H9 (cell line): ENCODE data around the gene MED12. TPM values are rescaled to one million over a fixed set of nuclear protein-coding genes. Genes with fewer than 3 reads are reported as not detected.

ENCODE experiments used
- DNase-seq: peaks from one replicate; pipeline ENCODE4 v3.0.0-alpha.2; 2017
- H2AFZ ChIP-seq: one replicate; pipeline ENCODE4 v1.6.1; 2013; ENCODE audit warnings: mild to moderate bottlenecking, low read length, control low read depth, moderate library complexity
- H2AK5ac ChIP-seq: 2 replicates; pipeline ENCODE4 v1.6.1; 2013; ENCODE audit warnings: low read length, control low read depth, mixed read lengths; ENCODE audit not compliant: insufficient read length
- H2BK120ac ChIP-seq: one replicate; pipeline ENCODE4 v1.6.1; 2013; ENCODE audit warnings: low read depth, mild to moderate bottlenecking, low read length, control low read depth, inconsistent platforms; ENCODE audit not compliant: poor library complexity, severe bottlenecking
- H2BK12ac ChIP-seq: 2 replicates; pipeline ENCODE4 v1.6.1; 2013; ENCODE audit warnings: low read length, control low read depth, mixed read lengths, low read depth; ENCODE audit not compliant: insufficient read length
- H2BK15ac ChIP-seq: 2 replicates; pipeline ENCODE4 v1.6.1; 2013; ENCODE audit warnings: low read depth, low read length, control low read depth
- H2BK20ac ChIP-seq: one replicate; pipeline ENCODE4 v1.6.1; 2013; ENCODE audit warnings: low read depth, mild to moderate bottlenecking, low read length, control low read depth, inconsistent platforms; ENCODE audit not compliant: poor library complexity, severe bottlenecking
- H2BK5ac ChIP-seq: 2 replicates; pipeline ENCODE4 v1.6.1; 2013; ENCODE audit warnings: low read length, control low read depth, mixed read lengths; ENCODE audit not compliant: insufficient read length
- H3K14ac ChIP-seq: 2 replicates; pipeline ENCODE4 v1.6.1; 2013; ENCODE audit warnings: low read length, control low read depth; ENCODE audit not compliant: insufficient read depth
- H3K18ac ChIP-seq: 2 replicates; pipeline ENCODE4 v1.6.1; 2013; ENCODE audit warnings: low read depth, mild to moderate bottlenecking, mixed read lengths, low read length, control low read depth; ENCODE audit not compliant: insufficient read length
- H3K23ac ChIP-seq: 2 replicates; pipeline ENCODE4 v1.6.1; 2013; ENCODE audit warnings: low read length, control low read depth, mixed read lengths, low read depth; ENCODE audit not compliant: insufficient read length
- H3K23me2 ChIP-seq: 2 replicates; pipeline ENCODE4 v1.6.1; 2013; ENCODE audit warnings: low read depth, mild to moderate bottlenecking, mixed read lengths, low read length, control low read depth; ENCODE audit not compliant: insufficient read length, poor library complexity, severe bottlenecking
- H3K27ac ChIP-seq: 2 replicates; pipeline ENCODE4 v1.5.1; 2013; ENCODE audit warnings: low read length, control low read depth, mixed read lengths, low read depth; ENCODE audit not compliant: insufficient read length
- H3K27me3 ChIP-seq: 2 replicates; pipeline ENCODE4 v1.6.1; 2013; ENCODE audit warnings: low read length, control low read depth, inconsistent platforms; ENCODE audit not compliant: insufficient read depth
- H3K4ac ChIP-seq: 2 replicates; pipeline ENCODE4 v1.6.1; 2013; ENCODE audit warnings: low read depth, mild to moderate bottlenecking, control low read depth, inconsistent platforms, low read length, moderate library complexity
- H3K4me1 ChIP-seq: 2 replicates; pipeline ENCODE4 v1.6.1; 2013; ENCODE audit warnings: low read length, control low read depth, inconsistent platforms; ENCODE audit not compliant: insufficient read depth
- H3K4me2 ChIP-seq: 2 replicates; pipeline ENCODE4 v1.6.1; 2013; ENCODE audit warnings: low read length, control low read depth, mixed read lengths; ENCODE audit not compliant: insufficient read length, insufficient read depth
- H3K56ac ChIP-seq: 2 replicates; pipeline ENCODE4 v1.6.1; 2013; ENCODE audit warnings: low read depth, mild to moderate bottlenecking, mixed read lengths, low read length, control low read depth; ENCODE audit not compliant: insufficient read length
- H3K79me1 ChIP-seq: 2 replicates; pipeline ENCODE4 v1.6.1; 2013; ENCODE audit warnings: low read depth, mild to moderate bottlenecking, moderate library complexity, low read length, control low read depth, inconsistent platforms; ENCODE audit not compliant: insufficient read depth, poor library complexity, severe bottlenecking
- H3K79me2 ChIP-seq: 2 replicates; pipeline ENCODE4 v1.6.1; 2013; ENCODE audit warnings: low read length, control low read depth, inconsistent platforms; ENCODE audit not compliant: insufficient read depth
- H3K9ac ChIP-seq: 2 replicates; pipeline ENCODE4 v1.6.1; 2013; ENCODE audit warnings: low read length, control low read depth, mixed read lengths; ENCODE audit not compliant: insufficient read length; ENCODE audit errors: extremely low read depth
- H3K9me3 ChIP-seq: one replicate; pipeline ENCODE4 v1.6.1; 2013; ENCODE audit warnings: low read depth, low read length, inconsistent platforms; ENCODE audit not compliant: control insufficient read depth
- H3T11ph ChIP-seq: one replicate; pipeline ENCODE4 v1.6.1; 2013; ENCODE audit warnings: mild to moderate bottlenecking, low read length, control low read depth, inconsistent platforms
- H4K20me1 ChIP-seq: one replicate; pipeline ENCODE4 v1.6.1; 2013; ENCODE audit not compliant: control insufficient read depth, insufficient read length, insufficient read depth
- H4K5ac ChIP-seq: 2 replicates; pipeline ENCODE4 v1.6.1; 2013; ENCODE audit warnings: low read depth, mild to moderate bottlenecking, mixed read lengths, low read length, control low read depth; ENCODE audit not compliant: insufficient read length
- H4K8ac ChIP-seq: replicated peaks from 2 replicates; pipeline ENCODE4 v1.6.1; 2013; ENCODE audit warnings: low read length, control low read depth, mixed read lengths, low read depth; ENCODE audit not compliant: insufficient read length
- H4K91ac ChIP-seq: 2 replicates; pipeline ENCODE4 v1.6.1; 2013; ENCODE audit warnings: low read depth, mild to moderate bottlenecking, moderate library complexity, mixed read lengths, low read length, control low read depth; ENCODE audit not compliant: insufficient read length
- H3K27ac Mint-ChIP-seq, 3 experiments: 2 replicates in 2 of 3; 3 replicates in 1 of 3; pipeline ENCODE4 v1.8.0; 2020 to 2021; ENCODE audit warnings: mixed read lengths in 3 of 3, mild to moderate bottlenecking in 1 of 3, moderate library complexity in 1 of 3
- H3K27me3 Mint-ChIP-seq: 2 replicates; pipeline ENCODE4 v1.8.0; 2021; ENCODE audit warnings: low read depth, mild to moderate bottlenecking, moderate library complexity, mixed read lengths
- H3K36me3 Mint-ChIP-seq, 3 experiments: 2 replicates in 2 of 3; 3 replicates in 1 of 3; pipeline ENCODE4 v1.8.0; 2020 to 2021; ENCODE audit warnings: low read depth in 3 of 3, mixed read lengths in 3 of 3; ENCODE audit not compliant: insufficient read depth in 1 of 3
- H3K4me1 Mint-ChIP-seq, 2 experiments: 2 replicates each; pipeline ENCODE4 v1.8.0; 2020; ENCODE audit warnings: mixed read lengths in 2 of 2
- H3K4me3 Mint-ChIP-seq, 2 experiments: 2 replicates in 1 of 2; 3 replicates in 1 of 2; pipeline ENCODE4 v1.8.0; 2020 to 2021; ENCODE audit warnings: mild to moderate bottlenecking in 2 of 2, mixed read lengths in 2 of 2, moderate library complexity in 1 of 2
- H3K9me3 Mint-ChIP-seq, 2 experiments: 2 replicates in 1 of 2; 3 replicates in 1 of 2; pipeline ENCODE4 v1.8.0; 2020; ENCODE audit warnings: mild to moderate bottlenecking in 2 of 2, mixed read lengths in 2 of 2, moderate library complexity in 1 of 2
- WGBS: extraction: QIAGEN DNeasy Blood & Tissue Kit; methylation state at CpG from one replicate; pipeline ENCODE4 v1.1.7; 2013; ENCODE audit warnings: missing lambda C conversion rate, low lambda C conversion rate, mixed read lengths; ENCODE audit not compliant: insufficient read length; ENCODE audit errors: extremely low coverage; 5-methylcytosine and 5-hydroxymethylcytosine counted together
- total RNA-seq: library from RNA; stranded (reverse); gene quantifications from 2 replicates; pipeline ENCODE4 v1.2.1, GENCODE V29; 2021
- TF ChIP-seq, protein P1 (sequence below): fragments of 200-600 bp; sonication (generic); conservative IDR thresholded peaks from 3 replicates; pipeline ENCODE4 v1.8.0; 2021; ENCODE audit warnings: antibody characterized with exemption, mild to moderate bottlenecking

Gene MED12
- total RNA-seq, 1 experiment from 2014 or later: 33.0 TPM

DNA sequence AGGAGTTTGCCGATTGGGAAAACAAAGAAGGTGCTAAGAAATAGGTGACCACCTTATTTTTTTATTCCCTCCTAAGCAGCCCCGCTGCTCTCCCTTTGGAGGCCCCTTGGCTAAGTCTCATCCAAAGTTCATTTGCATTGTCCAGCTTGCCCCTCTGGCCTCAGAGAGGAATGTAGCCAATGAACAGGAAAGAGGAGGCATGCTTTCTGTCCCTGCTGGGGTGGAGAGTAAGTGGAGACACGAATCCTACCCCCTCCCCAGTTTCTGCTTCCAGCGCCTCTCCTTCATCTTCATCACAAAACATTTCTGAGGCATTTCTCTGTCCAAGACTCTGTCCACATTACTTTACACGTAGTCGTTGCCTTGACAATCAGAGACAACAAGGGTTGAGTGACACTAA is 64.9 kb downstream of the MED12 start:
- Histone ChIP-seq H4K20me1 (no peaks in the 10 kb centered on the region), H3K27ac (no peak overlapping the region), H3K23me2 (peaks cover 9% of the 10 kb centered on the region), H2BK120ac (no peak overlapping the region), H4K91ac (no peak overlapping the region), H3K79me1 (no peaks in the 10 kb centered on the region), H4K5ac (no peak overlapping the region), H3K4me1 (peaks cover 4% of the 10 kb centered on the region), H4K8ac (no peak overlapping the region), H3K9me3 (peaks cover 5% of the 10 kb centered on the region), H2AK5ac (no peak overlapping the region), H3K27me3 (no peaks in the 10 kb centered on the region), H3K9ac (no peak overlapping the region), H3K4ac (no peak overlapping the region), H3K79me2 (no peaks in the 10 kb centered on the region), H3K14ac (no peak overlapping the region), H2BK15ac (no peak overlapping the region), H2BK12ac (no peak overlapping the region), H3T11ph (no peak overlapping the region), H3K56ac (no peak overlapping the region), H2AFZ (no peak overlapping the region), H3K23ac (no peak overlapping the region), H2BK20ac (no peak overlapping the region), H3K18ac (no peak overlapping the region), H3K4me2 (no peak overlapping the region), H2BK5ac (no peak overlapping the region)
- no CpG with 5 or more reads among the region's 6 CpGs for WGBS
- H3K27me3 Mint-ChIP-seq: no peaks in the 10 kb centered on the region; the same call in none of the 2 replicates
- no peak overlapping the region for H3K4me3 Mint-ChIP-seq
- DNase-seq: no peak
- H3K9me3 Mint-ChIP-seq: peaks cover 50 to 59% of the 10 kb centered on the region in 2 experiments
- TF ChIP-seq, protein P1, sequence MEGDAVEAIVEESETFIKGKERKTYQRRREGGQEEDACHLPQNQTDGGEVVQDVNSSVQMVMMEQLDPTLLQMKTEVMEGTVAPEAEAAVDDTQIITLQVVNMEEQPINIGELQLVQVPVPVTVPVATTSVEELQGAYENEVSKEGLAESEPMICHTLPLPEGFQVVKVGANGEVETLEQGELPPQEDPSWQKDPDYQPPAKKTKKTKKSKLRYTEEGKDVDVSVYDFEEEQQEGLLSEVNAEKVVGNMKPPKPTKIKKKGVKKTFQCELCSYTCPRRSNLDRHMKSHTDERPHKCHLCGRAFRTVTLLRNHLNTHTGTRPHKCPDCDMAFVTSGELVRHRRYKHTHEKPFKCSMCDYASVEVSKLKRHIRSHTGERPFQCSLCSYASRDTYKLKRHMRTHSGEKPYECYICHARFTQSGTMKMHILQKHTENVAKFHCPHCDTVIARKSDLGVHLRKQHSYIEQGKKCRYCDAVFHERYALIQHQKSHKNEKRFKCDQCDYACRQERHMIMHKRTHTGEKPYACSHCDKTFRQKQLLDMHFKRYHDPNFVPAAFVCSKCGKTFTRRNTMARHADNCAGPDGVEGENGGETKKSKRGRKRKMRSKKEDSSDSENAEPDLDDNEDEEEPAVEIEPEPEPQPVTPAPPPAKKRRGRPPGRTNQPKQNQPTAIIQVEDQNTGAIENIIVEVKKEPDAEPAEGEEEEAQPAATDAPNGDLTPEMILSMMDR: no peak
- peaks cover 18 to 23% of the 10 kb centered on the region in 2 experiments for H3K4me1 Mint-ChIP-seq
- H3K27ac Mint-ChIP-seq: peak overlapping the region in 2 of 3 experiments; percentile 53 to 99; a peak in 2 of 7 replicates
- peaks cover 0 to 3% (median 0%) of the 10 kb centered on the region in 3 experiments; a peak in 3 of 7 replicates for H3K36me3 Mint-ChIP-seq
